Ascending aorta (tissue), 2 donors: ENCODE data around the gene UIMC1. TPM values are rescaled to one million over a fixed set of nuclear protein-coding genes. Genes with fewer than 3 reads are reported as not detected.

Experiments
- DNase-seq, 2 donors: peaks; one replicate each; pipeline ENCODE4 v3.0.0-alpha.2; 2019; ENCODE audit warnings: low spot score in 2 of 2
- H3K27ac ChIP-seq, 2 donors: fragments of 200-600 bp; sonication (generic); one replicate each; pipeline ENCODE4 v1.5.1; 2016 to 2017; ENCODE audit warnings: mild to moderate bottlenecking in 1 of 2
- H3K27me3 ChIP-seq: fragments of 200-600 bp; sonication (generic); one replicate; pipeline ENCODE4 v1.5.1; 2017
- H3K36me3 ChIP-seq, 2 donors: fragments of 200-600 bp; sonication (generic); one replicate each; pipeline ENCODE4 v1.5.1; 2016
- H3K4me1 ChIP-seq, 2 donors: fragments of 200-600 bp; sonication (generic); one replicate each; pipeline ENCODE4 v1.5.1; 2016 to 2017; ENCODE audit warnings: mild to moderate bottlenecking in 1 of 2
- H3K4me3 ChIP-seq, 2 donors: fragments of 200-600 bp; sonication (generic); one replicate each; pipeline ENCODE4 v1.5.1; 2016 to 2017; ENCODE audit warnings: mild to moderate bottlenecking in 1 of 2
- H3K9me3 ChIP-seq, 2 donors: fragments of 200-600 bp; sonication (generic); one replicate each; pipeline ENCODE4 v1.5.1; 2016
- intact Hi-C: fragments of 100-400 bp; cut with DNase I; formaldehyde crosslinking; loops from one replicate; pipeline ENCODE4 v1.15.1; 2023
- total RNA-seq: library from RNA; depleted of rRNA; stranded (reverse); fragments of >200 nt; gene quantifications from one replicate; pipeline ENCODE4 v1.1.0, GENCODE V29; 2016
- TF ChIP-seq, protein P1 (sequence below), 3 experiments: fragments of 200-600 bp in 2 of 3; fragments of 450-650 bp in 1 of 3; sonication (generic) in 2 of 3; IDR thresholded peaks; one replicate each; pipeline ENCODE4 v1.5.1; 2016 to 2019; ENCODE audit warnings: antibody characterized with exemption in 3 of 3, mild to moderate bottlenecking in 1 of 3, moderate library complexity in 1 of 3

The UIMC1 gene
- total RNA-seq, 1 donor from 2014 or later = 32.5 TPM

- Histone ChIP-seq H3K4me1 (no peaks in the 10 kb centered on the region), H3K27ac (no peak overlapping the region), H3K27me3 (no peaks in the 10 kb centered on the region), H3K4me3 (no peak overlapping the region), H3K9me3 (no peaks in the 10 kb centered on the region), H3K36me3 (no peaks in the 10 kb centered on the region)
- no peak for DNase-seq
- intact Hi-C loops = no loop called here
- TF ChIP-seq, protein P1, sequence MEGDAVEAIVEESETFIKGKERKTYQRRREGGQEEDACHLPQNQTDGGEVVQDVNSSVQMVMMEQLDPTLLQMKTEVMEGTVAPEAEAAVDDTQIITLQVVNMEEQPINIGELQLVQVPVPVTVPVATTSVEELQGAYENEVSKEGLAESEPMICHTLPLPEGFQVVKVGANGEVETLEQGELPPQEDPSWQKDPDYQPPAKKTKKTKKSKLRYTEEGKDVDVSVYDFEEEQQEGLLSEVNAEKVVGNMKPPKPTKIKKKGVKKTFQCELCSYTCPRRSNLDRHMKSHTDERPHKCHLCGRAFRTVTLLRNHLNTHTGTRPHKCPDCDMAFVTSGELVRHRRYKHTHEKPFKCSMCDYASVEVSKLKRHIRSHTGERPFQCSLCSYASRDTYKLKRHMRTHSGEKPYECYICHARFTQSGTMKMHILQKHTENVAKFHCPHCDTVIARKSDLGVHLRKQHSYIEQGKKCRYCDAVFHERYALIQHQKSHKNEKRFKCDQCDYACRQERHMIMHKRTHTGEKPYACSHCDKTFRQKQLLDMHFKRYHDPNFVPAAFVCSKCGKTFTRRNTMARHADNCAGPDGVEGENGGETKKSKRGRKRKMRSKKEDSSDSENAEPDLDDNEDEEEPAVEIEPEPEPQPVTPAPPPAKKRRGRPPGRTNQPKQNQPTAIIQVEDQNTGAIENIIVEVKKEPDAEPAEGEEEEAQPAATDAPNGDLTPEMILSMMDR (IDR thresholded peaks at IDR 0.05) = no peak
Observed at GRCh38 chr5:176877793-176878331, 128.7 kb downstream of the UIMC1 start.

DNA sequence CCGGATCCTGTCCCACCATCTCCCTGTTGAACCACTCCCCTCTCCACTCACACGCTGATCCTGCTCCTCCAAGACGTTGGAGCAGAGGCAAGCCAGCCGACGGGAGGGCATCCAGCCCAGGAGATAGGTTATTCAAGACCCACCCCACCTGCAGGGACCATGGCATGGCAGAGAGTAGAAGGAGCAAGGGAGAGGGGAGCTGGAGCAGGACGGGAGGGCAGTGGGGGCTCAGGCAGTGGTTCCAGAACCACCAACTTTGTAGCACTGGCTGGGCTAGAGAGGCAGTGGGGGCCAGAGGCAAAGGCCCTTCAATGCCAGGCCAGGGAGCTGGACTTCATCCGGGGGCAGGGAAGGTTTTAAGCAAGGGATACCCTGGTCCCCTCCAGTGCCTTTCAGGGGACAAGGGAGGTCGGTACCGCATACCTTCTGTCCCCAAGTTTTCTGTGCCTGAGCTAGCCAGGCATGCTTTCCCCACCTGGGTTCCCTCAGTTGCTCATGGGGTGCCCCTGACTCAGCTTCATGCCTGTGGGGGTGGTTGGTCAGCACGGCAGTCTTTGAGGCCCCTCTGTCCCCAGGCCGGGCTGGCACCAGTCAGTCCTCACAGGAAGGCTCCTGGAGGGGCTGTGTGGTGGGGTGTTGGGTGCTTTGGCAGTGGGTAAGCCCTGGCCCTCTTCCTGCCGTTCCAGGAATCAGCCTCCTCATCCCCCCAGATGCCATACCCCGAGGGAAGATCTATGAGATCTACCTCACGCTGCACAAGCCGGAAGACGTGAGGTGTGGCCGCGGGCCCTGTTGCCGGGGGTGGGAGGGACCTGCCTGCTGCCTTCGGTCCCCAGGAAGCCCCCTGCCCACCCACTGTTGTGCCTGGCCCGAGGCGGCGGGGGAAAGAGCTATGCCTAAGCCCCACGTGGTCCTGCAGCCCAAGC, 129.8 kb downstream of the UIMC1 start:
- H3K27me3 ChIP-seq = no peaks in the 10 kb centered on the region

DNA sequence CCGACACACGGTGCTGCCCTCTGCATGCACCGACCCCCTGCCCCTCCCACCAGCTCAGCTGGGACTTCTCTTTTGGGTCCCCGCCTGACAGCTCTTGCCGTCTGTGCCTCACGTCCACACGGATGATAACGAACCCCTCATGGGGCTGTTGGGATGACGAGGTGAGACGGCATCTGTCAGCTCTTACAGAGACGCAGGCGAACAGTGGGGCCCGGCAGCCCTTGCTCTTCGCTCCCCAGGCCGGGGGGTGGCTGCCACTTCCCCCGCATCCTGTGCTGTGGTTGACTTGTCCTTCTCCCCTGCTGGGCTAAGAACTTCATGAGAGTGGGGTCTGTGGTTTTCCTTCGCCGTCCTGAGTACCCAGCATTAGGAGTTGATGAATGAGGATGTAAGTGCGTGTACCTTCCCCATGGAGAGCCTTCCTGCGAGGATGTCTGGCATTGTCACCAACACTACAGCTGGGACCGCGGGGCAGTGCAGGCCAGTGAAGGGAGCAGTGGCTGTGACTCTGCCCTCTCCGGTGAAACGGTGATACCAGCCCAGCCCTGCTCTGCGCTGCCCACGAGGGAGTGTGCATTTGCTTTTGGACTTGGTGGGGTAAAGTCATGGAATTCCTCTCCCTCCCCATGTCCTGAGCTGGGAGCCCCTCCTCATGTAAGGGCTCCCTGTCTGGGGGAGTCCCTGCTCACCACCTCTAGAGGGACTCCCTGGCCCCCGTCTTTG, 130.6 kb downstream of the UIMC1 start:
- Histone ChIP-seq H3K36me3 (no peaks in the 10 kb centered on the region), H3K9me3 (no peaks in the 10 kb centered on the region), H3K27ac (no peak overlapping the region), H3K4me1 (no peaks in the 10 kb centered on the region), H3K4me3 (no peak overlapping the region), H3K27me3 (no peaks in the 10 kb centered on the region)
- intact Hi-C loops = no loop called here
- TF ChIP-seq, protein P1 (IDR thresholded peaks at IDR 0.05) = no peak
- no peak for DNase-seq

More for the DNA sequence above, 129.8 kb downstream of the UIMC1 start:
- Histone ChIP-seq H3K27ac (no peak overlapping the region), H3K4me1 (no peaks in the 10 kb centered on the region), H3K9me3 (no peaks in the 10 kb centered on the region), H3K36me3 (no peaks in the 10 kb centered on the region), H3K4me3 (no peak overlapping the region)
- no peak for DNase-seq
- intact Hi-C loops = no loop called here
- TF ChIP-seq, protein P1 (IDR thresholded peaks at IDR 0.05) = no peak

GRCh38 chr5:176875014-176875550, 131.5 kb downstream of the UIMC1 start:
- Histone ChIP-seq H3K9me3 (no peaks in the 10 kb centered on the region), H3K27me3 (no peaks in the 10 kb centered on the region), H3K27ac (no peak overlapping the region), H3K4me1 (no peaks in the 10 kb centered on the region), H3K4me3 (no peak overlapping the region), H3K36me3 (no peaks in the 10 kb centered on the region)
- no peak for DNase-seq
- intact Hi-C loops = no loop called here
- TF ChIP-seq, protein P1 (IDR thresholded peaks at IDR 0.05) = no peak

- intact Hi-C loops = no loop called here
- no peaks in the 10 kb centered on the region for H3K27me3 ChIP-seq
Observed at GRCh38 chr5:176874198-176874780, 132.3 kb downstream of the UIMC1 start.

More at GRCh38 chr5:176874198-176874780, 132.3 kb downstream of the UIMC1 start:
- no peak overlapping the region for H3K27ac ChIP-seq
- H3K9me3 ChIP-seq = no peaks in the 10 kb centered on the region
- no peak overlapping the region for H3K4me3 ChIP-seq
- no peaks in the 10 kb centered on the region for H3K4me1 ChIP-seq
- TF ChIP-seq, protein P1 (IDR thresholded peaks at IDR 0.05) = no peak
- H3K36me3 ChIP-seq = no peaks in the 10 kb centered on the region
- DNase-seq = no peak
